ENCODE measurements around the gene ALG1. TPM values are rescaled to one million over a fixed set of nuclear protein-coding genes. Genes with fewer than 3 reads are reported as not detected.

ALG1 gene
- total RNA-seq: 10 to 100 TPM; 23.8 to 25.8 TPM

GRCh38 chr16:5071681-5072333, at the start of gene ALG1:
Gene ALG1 (plus strand): TSS chr16:5071843. CDS start chr16:5071850, 7 bp downstream.
- DNase-seq (peak; percentile 92), ATAC-seq (peak; percentile 94)
- ChIA-PET CTCF (interaction anchor here (0.9 to 3.8 kb wide), 7 partner anchors 11 to 25 kb away, joined by 3 to 18 read pairs (median 4); partner anchors contain the start of gene EEF2KMT), POLR2A (interaction anchor here (1.0 to 2.3 kb wide), 5 partner anchors 9 to 114 kb away, joined by 3 to 18 read pairs (median 3); partner anchors contain the start of genes NAGPA and SEC14L5)
- H3K9me3 Mint-ChIP-seq (ENCODE audit: insufficient read depth): no peaks in the 10 kb centered on the region
- no peaks in the 10 kb centered on the region for H3K27me3 Mint-ChIP-seq (ENCODE audit: low read depth)
- H3K4me3 Mint-ChIP-seq: peak within 1 kb of the TSS; percentile 86
- H3K4me1 Mint-ChIP-seq (ENCODE audit: low read depth): peaks cover 26% of the 10 kb centered on the region
- H3K36me3 Mint-ChIP-seq (ENCODE audit: low read depth): peaks cover 15% of the 10 kb centered on the region
- peak within 1 kb of the TSS; percentile 92 for H3K27ac Mint-ChIP-seq

GRCh38 chr16:5022521-5022920, 49.1 kb upstream of the ALG1 start:
- H3K9me3 Mint-ChIP-seq (ENCODE audit: insufficient read depth): no peaks in the 10 kb centered on the region
- no peaks in the 10 kb centered on the region for H3K4me1 Mint-ChIP-seq (ENCODE audit: low read depth)
- ChIA-PET CTCF (no interaction called here), POLR2A (interaction anchor here (1.2 kb wide), 1 partner anchor 11 kb away, joined by 3 read pairs; the partner anchor contains the start of gene NAGPA)
- ATAC-seq (peak; percentile 15), DNase-seq (no peak)
- no peak overlapping the region for H3K4me3 Mint-ChIP-seq
- H3K27me3 Mint-ChIP-seq (ENCODE audit: low read depth): no peaks in the 10 kb centered on the region
- no peaks in the 10 kb centered on the region for H3K36me3 Mint-ChIP-seq (ENCODE audit: low read depth)
- no peak overlapping the region for H3K27ac Mint-ChIP-seq

- Mint-ChIP-seq H3K4me3 (no peak overlapping the region), H3K27me3 (ENCODE audit: low read depth) (no peaks in the 10 kb centered on the region), H3K9me3 (ENCODE audit: insufficient read depth) (no peaks in the 10 kb centered on the region), H3K36me3 (ENCODE audit: low read depth) (no peaks in the 10 kb centered on the region), H3K27ac (no peak overlapping the region), H3K4me1 (ENCODE audit: low read depth) (peaks cover 3% of the 10 kb centered on the region)
- no peak for ATAC-seq
- POLR2A ChIA-PET: no interaction called here
- CTCF ChIA-PET: no interaction called here
- DNase-seq: no peak
Measured at GRCh38 chr16:5024632-5025031, 47.0 kb upstream of the ALG1 start.

- Mint-ChIP-seq H3K36me3 (ENCODE audit: low read depth) (no peaks in the 10 kb centered on the region), H3K4me1 (ENCODE audit: low read depth) (peaks cover 3% of the 10 kb centered on the region), H3K4me3 (no peak overlapping the region), H3K27ac (no peak overlapping the region), H3K27me3 (ENCODE audit: low read depth) (no peaks in the 10 kb centered on the region), H3K9me3 (ENCODE audit: insufficient read depth) (no peaks in the 10 kb centered on the region)
- CTCF ChIA-PET: no interaction called here
- DNase-seq: no peak
- ATAC-seq: no peak
- POLR2A ChIA-PET: no interaction called here
Measured at GRCh38 chr16:5025171-5025632, 46.4 kb upstream of the ALG1 start.

- DNase-seq (no peak), ATAC-seq (no peak)
- Mint-ChIP-seq H3K27me3 (ENCODE audit: low read depth) (no peaks in the 10 kb centered on the region), H3K4me1 (ENCODE audit: low read depth) (peaks cover 4% of the 10 kb centered on the region), H3K4me3 (no peak overlapping the region), H3K9me3 (ENCODE audit: insufficient read depth) (no peaks in the 10 kb centered on the region), H3K36me3 (ENCODE audit: low read depth) (no peaks in the 10 kb centered on the region), H3K27ac (no peak overlapping the region)
- ChIA-PET POLR2A (no interaction called here), CTCF (no interaction called here)
Measured at GRCh38 chr16:5026664-5027063, 45.0 kb upstream of the ALG1 start.

- Mint-ChIP-seq H3K27me3 (ENCODE audit: low read depth) (no peaks in the 10 kb centered on the region), H3K4me3 (no peak overlapping the region), H3K36me3 (ENCODE audit: low read depth) (no peaks in the 10 kb centered on the region), H3K27ac (no peak overlapping the region), H3K4me1 (ENCODE audit: low read depth) (peaks cover 7% of the 10 kb centered on the region), H3K9me3 (ENCODE audit: insufficient read depth) (no peaks in the 10 kb centered on the region)
- DNase-seq (no peak), ATAC-seq (no peak)
- POLR2A ChIA-PET: no interaction called here
- CTCF ChIA-PET: no interaction called here
Measured at GRCh38 chr16:5027086-5027485, 44.6 kb upstream of the ALG1 start.

- Mint-ChIP-seq H3K4me1 (ENCODE audit: low read depth) (peaks cover 10% of the 10 kb centered on the region), H3K36me3 (ENCODE audit: low read depth) (no peaks in the 10 kb centered on the region), H3K27me3 (ENCODE audit: low read depth) (no peaks in the 10 kb centered on the region), H3K4me3 (no peak overlapping the region), H3K9me3 (ENCODE audit: insufficient read depth) (no peaks in the 10 kb centered on the region), H3K27ac (no peak overlapping the region)
- POLR2A ChIA-PET: no interaction called here
- DNase-seq: no peak
- CTCF ChIA-PET: no interaction called here
- ATAC-seq: no peak
Measured at GRCh38 chr16:5027575-5028235, 43.9 kb upstream of the ALG1 start.

GRCh38 chr16:5028950-5029475, 42.6 kb upstream of the ALG1 start:
- H3K36me3 Mint-ChIP-seq (ENCODE audit: low read depth): no peaks in the 10 kb centered on the region
- no peak for DNase-seq
- no peak for ATAC-seq
- H3K9me3 Mint-ChIP-seq (ENCODE audit: insufficient read depth): no peaks in the 10 kb centered on the region
- POLR2A ChIA-PET: no interaction called here
- no peak overlapping the region for H3K27ac Mint-ChIP-seq
- no peaks in the 10 kb centered on the region for H3K27me3 Mint-ChIP-seq (ENCODE audit: low read depth)
- CTCF ChIA-PET: no interaction called here
- peaks cover 15% of the 10 kb centered on the region for H3K4me1 Mint-ChIP-seq (ENCODE audit: low read depth)
- no peak overlapping the region for H3K4me3 Mint-ChIP-seq

GRCh38 chr16:5030251-5030870, 41.3 kb upstream of the ALG1 start:
- H3K27me3 Mint-ChIP-seq (ENCODE audit: low read depth): no peaks in the 10 kb centered on the region
- H3K9me3 Mint-ChIP-seq (ENCODE audit: insufficient read depth): no peaks in the 10 kb centered on the region
- POLR2A ChIA-PET: no interaction called here
- ATAC-seq (no peak), DNase-seq (no peak)
- H3K4me3 Mint-ChIP-seq: no peak overlapping the region
- H3K4me1 Mint-ChIP-seq (ENCODE audit: low read depth): peaks cover 23% of the 10 kb centered on the region
- CTCF ChIA-PET: no interaction called here
- H3K36me3 Mint-ChIP-seq (ENCODE audit: low read depth): no peaks in the 10 kb centered on the region
- no peak overlapping the region for H3K27ac Mint-ChIP-seq

GRCh38 chr16:5031601-5032000, 40.0 kb upstream of the ALG1 start:
- no peak overlapping the region for H3K27ac Mint-ChIP-seq
- H3K4me3 Mint-ChIP-seq: no peak overlapping the region
- ChIA-PET CTCF (no interaction called here), POLR2A (interaction anchor here (0.8 to 3.9 kb wide), 2 partner anchors 40 to 66 kb away, joined by 4 to 18 read pairs; partner anchors contain the start of genes ALG1 and EEF2KMT)
- H3K4me1 Mint-ChIP-seq (ENCODE audit: low read depth): peaks cover 23% of the 10 kb centered on the region
- DNase-seq: no peak
- H3K27me3 Mint-ChIP-seq (ENCODE audit: low read depth): no peaks in the 10 kb centered on the region
- no peaks in the 10 kb centered on the region for H3K36me3 Mint-ChIP-seq (ENCODE audit: low read depth)
- no peaks in the 10 kb centered on the region for H3K9me3 Mint-ChIP-seq (ENCODE audit: insufficient read depth)
- ATAC-seq: no peak

- Mint-ChIP-seq H3K4me1 (ENCODE audit: low read depth) (peaks cover 23% of the 10 kb centered on the region), H3K4me3 (peak overlapping the region; percentile 82), H3K27ac (peak overlapping the region; percentile 36), H3K36me3 (ENCODE audit: low read depth) (no peaks in the 10 kb centered on the region), H3K27me3 (ENCODE audit: low read depth) (no peaks in the 10 kb centered on the region), H3K9me3 (ENCODE audit: insufficient read depth) (no peaks in the 10 kb centered on the region)
- no peak for ATAC-seq
- CTCF ChIA-PET: interaction anchor here (0.7 kb wide), 1 partner anchor 12 kb away, joined by 3 read pairs; no protein-coding TSS in a partner anchor
- POLR2A ChIA-PET: interaction anchor here (3.9 kb wide), 1 partner anchor 39 kb away, joined by 18 read pairs; the partner anchor contains the start of gene ALG1
- no peak for DNase-seq
Measured at GRCh38 chr16:5032748-5033167, 38.9 kb upstream of the ALG1 start.

Measured in activated CD8-positive, alpha-beta T cell treated with anti-CD3 and anti-CD28 coated beads, Interleukin-2, amount 10 ng/mL, durations not matched to agents 7 days and 5 days (primary cell).